HepG2 (cell line): Measurements from ENCODE around the gene UBE2M. TPM values are rescaled to one million over a fixed set of nuclear protein-coding genes. Genes with fewer than 3 reads are reported as not detected.
A peak's percentile ranks its signal among the peaks of the same experiment; 100 is the strongest.

Experiments
- ELF3 ChIP-seq: IDR thresholded peaks from 2 replicates; pipeline ENCODE4 v1.6.1; 2016; ENCODE audit warnings: missing genetic modification reagents, missing compliant biosample characterization
- GATAD2A ChIP-seq: IDR thresholded peaks from 2 replicates; pipeline ENCODE4 v1.6.1; 2016
- HDAC1 ChIP-seq: sonication (generic); formaldehyde crosslinking; IDR thresholded peaks from 2 replicates; pipeline ENCODE4 v1.5.1; 2020; ENCODE audit warnings: mild to moderate bottlenecking, missing genetic modification reagents
- HDAC6 ChIP-seq: fragments of 200-600 bp; sonication (generic); IDR thresholded peaks from 2 replicates; pipeline ENCODE4 v1.7.0; 2017; ENCODE audit warnings: mild to moderate bottlenecking, antibody characterized with exemption, low read length, low read depth
- HNRNPK ChIP-seq: fragments of 200-400 bp; formaldehyde crosslinking; IDR thresholded peaks from 2 replicates; pipeline ENCODE4 v1.6.1; 2018; ENCODE audit warnings: low read length, low read depth, moderate library complexity, mild to moderate bottlenecking; ENCODE audit not compliant: poor library complexity, severe bottlenecking
- JARID2 ChIP-seq: sonication (generic); formaldehyde crosslinking; IDR thresholded peaks from 2 replicates; pipeline ENCODE4 v1.8.1; 2023; ENCODE audit warnings: missing genetic modification reagents, inconsistent platforms; ENCODE audit not compliant: insufficient replicate concordance
- NFYB ChIP-seq: sonication (generic); formaldehyde crosslinking; IDR thresholded peaks from 2 replicates; pipeline ENCODE4 v1.4.0; 2020; ENCODE audit warnings: missing genetic modification reagents
- NR1H2 ChIP-seq: sonication (generic); formaldehyde crosslinking; IDR thresholded peaks from 2 replicates; pipeline ENCODE4 v1.8.1; 2022; ENCODE audit warnings: low read depth, missing genetic modification reagents, borderline replicate concordance
- PPARG ChIP-seq: conservative IDR thresholded peaks from 2 replicates; pipeline ENCODE4 v1.6.1; 2016; ENCODE audit warnings: missing biosample characterization, missing genetic modification reagents
- SP5 ChIP-seq: IDR thresholded peaks from 2 replicates; pipeline ENCODE4 v1.6.1; 2016; ENCODE audit warnings: low read depth, borderline replicate concordance
- U2AF2 ChIP-seq: fragments of 200-400 bp; formaldehyde crosslinking; IDR thresholded peaks from 2 replicates; pipeline ENCODE4 v1.6.1; 2017; ENCODE audit warnings: low read depth, mild to moderate bottlenecking, low read length
- ZFP37 ChIP-seq: sonication (generic); formaldehyde crosslinking; IDR thresholded peaks from 2 replicates; pipeline ENCODE4 v1.4.0; 2020; ENCODE audit warnings: missing genetic modification reagents, borderline replicate concordance
- ZFP82 ChIP-seq: sonication (generic); formaldehyde crosslinking; IDR thresholded peaks from 2 replicates; pipeline ENCODE4 v1.5.1; 2020; ENCODE audit warnings: mild to moderate bottlenecking, missing genetic modification reagents, borderline replicate concordance
- ZNF124 ChIP-seq: sonication (generic); formaldehyde crosslinking; IDR thresholded peaks from 2 replicates; pipeline ENCODE4 v1.4.0; 2020; ENCODE audit warnings: missing genetic modification reagents
- ZNF317 ChIP-seq: sonication (generic); formaldehyde crosslinking; IDR thresholded peaks from 2 replicates; pipeline ENCODE4 v1.5.0; 2020; ENCODE audit warnings: mild to moderate bottlenecking, missing genetic modification reagents
- ZNF546 ChIP-seq: sonication (generic); formaldehyde crosslinking; conservative IDR thresholded peaks from 2 replicates; pipeline ENCODE4 v1.8.1; 2023; ENCODE audit warnings: mild to moderate bottlenecking, missing genetic modification reagents
- ZNF619 ChIP-seq: sonication (generic); formaldehyde crosslinking; IDR thresholded peaks from 2 replicates; pipeline ENCODE4 v1.4.0; 2020; ENCODE audit warnings: mild to moderate bottlenecking, missing genetic modification reagents
- ZNF713 ChIP-seq: sonication (generic); formaldehyde crosslinking; IDR thresholded peaks from 2 replicates; pipeline ENCODE4 v1.4.0; 2020; ENCODE audit warnings: mild to moderate bottlenecking, missing genetic modification reagents
- ZNF879 ChIP-seq: sonication (generic); formaldehyde crosslinking; IDR thresholded peaks from 2 replicates; pipeline ENCODE4 v1.8.1; 2023; ENCODE audit warnings: missing genetic modification reagents
- polyA plus RNA-seq, 8 experiments: library from polyadenylated mRNA; depleted of rRNA in 3 of 8; stranded (reverse) in 7 of 8; unstranded in 1 of 8; fragments of >200 nt; fragmentation: Illumina TruSeq in 4 of 8; extraction: Trizol in 4 of 8; gene quantifications; 2 replicates each; pipeline versions ENCODE4 v1.2.1 to v1.2.3, GENCODE V29; 2011 to 2016; ENCODE audit warnings: low read depth in 4 of 8, missing spikeins in 1 of 8, mixed read lengths in 1 of 8; ENCODE audit not compliant: insufficient read depth in 1 of 8
- total RNA-seq, 5 experiments: library from RNA; depleted of rRNA; stranded (reverse); fragments of >200 nt; fragmentation: Illumina TruSeq; extraction: Trizol; gene quantifications; 2 replicates each; pipeline ENCODE4 v1.2.3, GENCODE V29; 2016; ENCODE audit warnings: low read depth in 1 of 5
- TF ChIP-seq, protein P1 (sequence below): sonication (generic); formaldehyde crosslinking; IDR thresholded peaks from 2 replicates; pipeline ENCODE4 v1.4.0; 2020; ENCODE audit warnings: missing genetic modification reagents
- TF ChIP-seq, protein P2 (sequence below): IDR thresholded peaks from 2 replicates; pipeline ENCODE4 v1.6.1; 2016; ENCODE audit warnings: missing compliant biosample characterization, missing genetic modification reagents, borderline replicate concordance
- TF ChIP-seq, protein P3 (sequence below): sonication (generic); formaldehyde crosslinking; IDR thresholded peaks from 2 replicates; pipeline ENCODE4 v1.8.0; 2022; ENCODE audit warnings: missing genetic modification reagents, mild to moderate bottlenecking, borderline replicate concordance
- TF ChIP-seq, protein P4 (sequence below): sonication (generic); formaldehyde crosslinking; IDR thresholded peaks from 2 replicates; pipeline ENCODE4 v1.4.0; 2020; ENCODE audit warnings: mild to moderate bottlenecking, missing genetic modification reagents
- TF ChIP-seq, protein P5 (sequence below): sonication (generic); formaldehyde crosslinking; IDR thresholded peaks from 2 replicates; pipeline ENCODE4 v1.8.0; 2022; ENCODE audit warnings: mild to moderate bottlenecking, missing genetic modification reagents

Gene UBE2M
- total and polyA plus RNA-seq, 2 of the 13 experiments (the other 11 are each of a cell fraction or from before 2014, with no cell fraction given) = 36.2 to 50.3 TPM

DNA sequence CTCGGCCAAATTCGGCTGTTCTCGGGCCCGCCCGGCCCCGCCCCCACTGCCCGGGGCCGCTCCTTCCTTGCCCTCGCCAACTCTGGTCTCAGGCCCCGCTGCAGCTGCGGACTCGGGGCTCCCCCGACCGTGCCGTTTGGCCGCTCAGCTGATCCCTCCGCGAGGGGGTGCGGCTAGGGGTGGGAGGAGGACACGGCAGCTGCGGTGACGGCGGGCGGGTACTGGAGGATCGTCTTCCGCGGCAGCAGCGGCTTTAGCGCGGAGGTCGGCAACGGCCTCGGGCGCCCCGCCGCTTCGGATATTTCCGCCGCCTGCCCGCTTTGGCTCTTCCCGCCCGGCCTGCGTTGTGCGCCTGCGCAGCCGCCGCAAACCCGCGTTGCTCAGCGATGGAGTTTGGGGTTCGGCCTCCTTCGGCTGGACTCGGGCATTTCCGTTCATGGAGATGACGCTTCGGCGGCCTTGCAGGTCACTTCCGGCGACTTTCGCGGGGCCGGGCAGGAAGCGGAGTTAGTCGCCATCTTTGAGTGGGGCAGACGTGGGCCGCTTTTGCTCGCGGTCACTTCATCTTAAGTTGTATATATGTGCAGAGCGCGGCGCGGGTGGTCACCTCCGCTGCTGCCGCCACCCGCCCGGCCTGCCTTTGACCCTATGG lies 338 bp upstream of the UBE2M start (continued):
- TF ChIP-seq, protein P1, sequence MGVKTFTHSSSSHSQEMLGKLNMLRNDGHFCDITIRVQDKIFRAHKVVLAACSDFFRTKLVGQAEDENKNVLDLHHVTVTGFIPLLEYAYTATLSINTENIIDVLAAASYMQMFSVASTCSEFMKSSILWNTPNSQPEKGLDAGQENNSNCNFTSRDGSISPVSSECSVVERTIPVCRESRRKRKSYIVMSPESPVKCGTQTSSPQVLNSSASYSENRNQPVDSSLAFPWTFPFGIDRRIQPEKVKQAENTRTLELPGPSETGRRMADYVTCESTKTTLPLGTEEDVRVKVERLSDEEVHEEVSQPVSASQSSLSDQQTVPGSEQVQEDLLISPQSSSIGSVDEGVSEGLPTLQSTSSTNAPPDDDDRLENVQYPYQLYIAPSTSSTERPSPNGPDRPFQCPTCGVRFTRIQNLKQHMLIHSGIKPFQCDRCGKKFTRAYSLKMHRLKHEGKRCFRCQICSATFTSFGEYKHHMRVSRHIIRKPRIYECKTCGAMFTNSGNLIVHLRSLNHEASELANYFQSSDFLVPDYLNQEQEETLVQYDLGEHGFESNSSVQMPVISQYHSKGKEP (CRISPR knock-in tag) = peak; percentile 77; the same call in 1 of the 2 replicates
- TF ChIP-seq ZFP82 (CRISPR knock-in tag) = 0 out of 2 replicates have a peak, but pooled peaks have one; percentile 31
- no peak for TF ChIP-seq NR1H2 (CRISPR knock-in tag)
- TF ChIP-seq JARID2 = no peak
- TF ChIP-seq U2AF2 = no peak
- TF ChIP-seq GATAD2A (CRISPR knock-in tag) = no peak
- TF ChIP-seq, protein P2, sequence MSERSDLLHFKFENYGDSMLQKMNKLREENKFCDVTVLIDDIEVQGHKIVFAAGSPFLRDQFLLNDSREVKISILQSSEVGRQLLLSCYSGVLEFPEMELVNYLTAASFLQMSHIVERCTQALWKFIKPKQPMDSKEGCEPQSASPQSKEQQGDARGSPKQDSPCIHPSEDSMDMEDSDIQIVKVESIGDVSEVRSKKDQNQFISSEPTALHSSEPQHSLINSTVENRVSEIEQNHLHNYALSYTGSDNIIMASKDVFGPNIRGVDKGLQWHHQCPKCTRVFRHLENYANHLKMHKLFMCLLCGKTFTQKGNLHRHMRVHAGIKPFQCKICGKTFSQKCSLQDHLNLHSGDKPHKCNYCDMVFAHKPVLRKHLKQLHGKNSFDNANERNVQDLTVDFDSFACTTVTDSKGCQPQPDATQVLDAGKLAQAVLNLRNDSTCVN (CRISPR knock-in tag) = no peak
- TF ChIP-seq, protein P3, sequence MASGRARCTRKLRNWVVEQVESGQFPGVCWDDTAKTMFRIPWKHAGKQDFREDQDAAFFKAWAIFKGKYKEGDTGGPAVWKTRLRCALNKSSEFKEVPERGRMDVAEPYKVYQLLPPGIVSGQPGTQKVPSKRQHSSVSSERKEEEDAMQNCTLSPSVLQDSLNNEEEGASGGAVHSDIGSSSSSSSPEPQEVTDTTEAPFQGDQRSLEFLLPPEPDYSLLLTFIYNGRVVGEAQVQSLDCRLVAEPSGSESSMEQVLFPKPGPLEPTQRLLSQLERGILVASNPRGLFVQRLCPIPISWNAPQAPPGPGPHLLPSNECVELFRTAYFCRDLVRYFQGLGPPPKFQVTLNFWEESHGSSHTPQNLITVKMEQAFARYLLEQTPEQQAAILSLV (CRISPR knock-in tag) = peak; percentile 54; the same call in 1 of the 2 replicates
- TF ChIP-seq ZNF546 (CRISPR knock-in tag) = no peak; the same call in 1 of the 2 replicates
- TF ChIP-seq HNRNPK = peak; percentile 27
- TF ChIP-seq ZNF124 = peak; percentile 57; the same call in 1 of the 2 replicates
- TF ChIP-seq PPARG (CRISPR knock-in tag) = 0 out of 2 replicates have a peak, but pooled peaks have one; percentile 39
- TF ChIP-seq ZFP37 = no peak
- TF ChIP-seq, protein P4, sequence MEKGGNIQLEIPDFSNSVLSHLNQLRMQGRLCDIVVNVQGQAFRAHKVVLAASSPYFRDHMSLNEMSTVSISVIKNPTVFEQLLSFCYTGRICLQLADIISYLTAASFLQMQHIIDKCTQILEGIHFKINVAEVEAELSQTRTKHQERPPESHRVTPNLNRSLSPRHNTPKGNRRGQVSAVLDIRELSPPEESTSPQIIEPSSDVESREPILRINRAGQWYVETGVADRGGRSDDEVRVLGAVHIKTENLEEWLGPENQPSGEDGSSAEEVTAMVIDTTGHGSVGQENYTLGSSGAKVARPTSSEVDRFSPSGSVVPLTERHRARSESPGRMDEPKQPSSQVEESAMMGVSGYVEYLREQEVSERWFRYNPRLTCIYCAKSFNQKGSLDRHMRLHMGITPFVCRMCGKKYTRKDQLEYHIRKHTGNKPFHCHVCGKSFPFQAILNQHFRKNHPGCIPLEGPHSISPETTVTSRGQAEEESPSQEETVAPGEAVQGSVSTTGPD = no peak
- 0 out of 2 replicates have a peak, but pooled peaks have one; percentile 72 for TF ChIP-seq ZNF619 (CRISPR knock-in tag)
- TF ChIP-seq, protein P5, sequence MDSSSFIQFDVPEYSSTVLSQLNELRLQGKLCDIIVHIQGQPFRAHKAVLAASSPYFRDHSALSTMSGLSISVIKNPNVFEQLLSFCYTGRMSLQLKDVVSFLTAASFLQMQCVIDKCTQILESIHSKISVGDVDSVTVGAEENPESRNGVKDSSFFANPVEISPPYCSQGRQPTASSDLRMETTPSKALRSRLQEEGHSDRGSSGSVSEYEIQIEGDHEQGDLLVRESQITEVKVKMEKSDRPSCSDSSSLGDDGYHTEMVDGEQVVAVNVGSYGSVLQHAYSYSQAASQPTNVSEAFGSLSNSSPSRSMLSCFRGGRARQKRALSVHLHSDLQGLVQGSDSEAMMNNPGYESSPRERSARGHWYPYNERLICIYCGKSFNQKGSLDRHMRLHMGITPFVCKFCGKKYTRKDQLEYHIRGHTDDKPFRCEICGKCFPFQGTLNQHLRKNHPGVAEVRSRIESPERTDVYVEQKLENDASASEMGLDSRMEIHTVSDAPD (CRISPR knock-in tag) = peak; percentile 28; the same call in 1 of the 2 replicates
- TF ChIP-seq HDAC1 = peak; percentile 20; the same call in 1 of the 2 replicates
- TF ChIP-seq NFYB (CRISPR knock-in tag) = no peak
- peak; percentile 75; the same call in 1 of the 2 replicates for TF ChIP-seq ZNF879
- TF ChIP-seq ELF3 (CRISPR knock-in tag) = peak; percentile 33; the same call in 1 of the 2 replicates
- TF ChIP-seq HDAC6 = no peak
- TF ChIP-seq SP5 (CRISPR knock-in tag) = peak; percentile 60; the same call in 1 of the 2 replicates
- peak; percentile 91; the same call in 1 of the 2 replicates for TF ChIP-seq ZNF713
- TF ChIP-seq ZNF317 (CRISPR knock-in tag) = no peak
